ENCODE data around the gene RGS17. TPM values are rescaled to one million over a fixed set of nuclear protein-coding genes. Genes with fewer than 3 reads are reported as not detected.

Gene RGS17
- total and polyA plus RNA-seq, 10 of the 15 experiments (the other 5 are each of a cell fraction or from before 2014, with no cell fraction given): 0.06 to 0.29 (median 0.14) TPM; not detected in 4

DNA sequence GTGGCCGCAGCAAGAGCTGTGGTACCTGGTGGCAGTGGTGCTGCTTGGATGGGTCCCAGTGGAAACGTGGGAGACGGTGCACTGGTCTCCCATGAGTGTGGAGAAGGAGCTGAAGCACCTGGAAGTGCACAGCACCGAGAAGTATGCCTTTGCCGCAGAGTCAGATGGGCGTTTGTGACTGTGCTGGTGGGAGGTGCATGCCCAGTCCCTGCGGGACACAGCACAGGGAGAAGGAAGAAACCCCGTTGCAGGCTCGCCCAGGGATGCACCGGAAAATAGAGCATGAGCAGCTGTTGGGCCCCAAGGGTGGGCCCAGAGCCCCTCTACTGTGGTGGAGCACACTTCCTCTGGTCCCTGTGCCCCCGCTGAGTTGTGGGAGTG lies 19.3 kb upstream of the RGS17 start (continued):
- no peak for TF ChIP-seq CEBPZ (IDR thresholded peaks at IDR 0.05; ENCODE audit: low read depth, low read length)

- DNase-seq (ENCODE audit: low read depth, low spot score): no peak
- Histone ChIP-seq H3K9me3 (replicated peaks; ENCODE audit: control insufficient read depth, insufficient read depth, low read length) (no peaks in the 10 kb centered on the region), H2AFZ (ENCODE audit: control insufficient read depth, low read depth, low read length) (no peak overlapping the region), H4K20me1 (ENCODE audit: control insufficient read depth, insufficient read depth) (no peaks in the 10 kb centered on the region), H3K4me2 (ENCODE audit: control insufficient read depth, insufficient read depth) (no peak overlapping the region), H3K79me2 (ENCODE audit: control insufficient read depth, insufficient read depth, low read length) (no peaks in the 10 kb centered on the region), H3K27ac (ENCODE audit: control insufficient read depth, insufficient read depth) (no peak overlapping the region), H3K9ac (ENCODE audit: control insufficient read depth, insufficient read depth, low read length) (no peak overlapping the region), H3K27me3 (replicated peaks in 1 of 2; ENCODE audit: control insufficient read depth in 2 of 2, insufficient read depth in 2 of 2, low read length in 1 of 2) (no peaks in the 10 kb centered on the region), H3K36me3 (ENCODE audit: control insufficient read depth in 2 of 2, insufficient read depth in 2 of 2, low read length in 1 of 2) (no peaks in the 10 kb centered on the region), H3K4me1 (ENCODE audit: control insufficient read depth, insufficient read depth, low read length) (no peaks in the 10 kb centered on the region), H3K4me3 (no peak overlapping the region)
- ChIA-PET RAD21 (ENCODE audit: unreplicated experiment) (interaction anchor here (0.9 kb wide), 1 partner anchor 64 kb away, joined by 3 read pairs; no protein-coding TSS in a partner anchor), CTCF (interaction anchor here (0.6 to 1.2 kb wide), 2 partner anchors 118 to 566 kb away, joined by 3 read pairs; no protein-coding TSS in a partner anchor), POLR2A (interaction anchor here (0.5 kb wide), 1 partner anchor 10 kb away, joined by 3 read pairs; no protein-coding TSS in a partner anchor), SMC1A (ENCODE audit: uncharacterized antibody, unreplicated experiment) (interaction anchor here (1.1 kb wide), 1 partner anchor 63 kb away, joined by 3 read pairs; no protein-coding TSS in a partner anchor)
- TF ChIP-seq SMAD5 (IDR thresholded peaks at IDR 0.05; ENCODE audit: low read depth): no peak
- TF ChIP-seq IKZF1 (conservative IDR thresholded peaks at IDR 0.05): no peak
- TF ChIP-seq, protein P1, sequence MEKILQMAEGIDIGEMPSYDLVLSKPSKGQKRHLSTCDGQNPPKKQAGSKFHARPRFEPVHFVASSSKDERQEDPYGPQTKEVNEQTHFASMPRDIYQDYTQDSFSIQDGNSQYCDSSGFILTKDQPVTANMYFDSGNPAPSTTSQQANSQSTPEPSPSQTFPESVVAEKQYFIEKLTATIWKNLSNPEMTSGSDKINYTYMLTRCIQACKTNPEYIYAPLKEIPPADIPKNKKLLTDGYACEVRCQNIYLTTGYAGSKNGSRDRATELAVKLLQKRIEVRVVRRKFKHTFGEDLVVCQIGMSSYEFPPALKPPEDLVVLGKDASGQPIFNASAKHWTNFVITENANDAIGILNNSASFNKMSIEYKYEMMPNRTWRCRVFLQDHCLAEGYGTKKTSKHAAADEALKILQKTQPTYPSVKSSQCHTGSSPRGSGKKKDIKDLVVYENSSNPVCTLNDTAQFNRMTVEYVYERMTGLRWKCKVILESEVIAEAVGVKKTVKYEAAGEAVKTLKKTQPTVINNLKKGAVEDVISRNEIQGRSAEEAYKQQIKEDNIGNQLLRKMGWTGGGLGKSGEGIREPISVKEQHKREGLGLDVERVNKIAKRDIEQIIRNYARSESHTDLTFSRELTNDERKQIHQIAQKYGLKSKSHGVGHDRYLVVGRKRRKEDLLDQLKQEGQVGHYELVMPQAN (conservative IDR thresholded peaks at IDR 0.05): no peak
- no peak for TF ChIP-seq ZNF207 (IDR thresholded peaks at IDR 0.05; ENCODE audit: borderline replicate concordance)
- TF ChIP-seq IRF4 (IDR thresholded peaks at IDR 0.05; ENCODE audit: low read depth, low read length): no peak
- no peak for TF ChIP-seq TCF7 (IDR thresholded peaks at IDR 0.05; ENCODE audit: borderline replicate concordance)
- no peak for TF ChIP-seq KDM1A (IDR thresholded peaks at IDR 0.05; ENCODE audit: borderline replicate concordance)
- no peak for TF ChIP-seq ZNF622 (IDR thresholded peaks at IDR 0.05)
- TF ChIP-seq BCLAF1 (IDR thresholded peaks at IDR 0.05): no peak
- TF ChIP-seq POLR2AphosphoS5 (IDR thresholded peaks at IDR 0.05; ENCODE audit: low read length): no peak
- no peak for TF ChIP-seq CHD2 (IDR thresholded peaks at IDR 0.05; ENCODE audit: borderline replicate concordance, low read depth, low read length)
- no peak for TF ChIP-seq MYC (IDR thresholded peaks at IDR 0.05; ENCODE audit: insufficient read depth, insufficient read length, insufficient replicate concordance, low read length, severe bottlenecking)
- TF ChIP-seq SREBF1 (IDR thresholded peaks at IDR 0.05; ENCODE audit: low read length): no peak
- intact Hi-C loops (cut with micrococcal nuclease; ENCODE audit: unreplicated experiment) (no loop called here), in situ Hi-C loops (cut with MboI) (no loop called here)
- FAIRE-seq: no peak
- ATAC-seq: no peak
- no TSS peak for BruUV-seq (replicated peaks)
- WGBS (ENCODE audit: insufficient coverage, insufficient replicate concordance, low lambda C conversion rate, missing lambda C conversion rate): 1% methylated on average over 6 of the region's 6 CpGs
Measured at GRCh38 chr6:153149891-153150290, 18.8 kb upstream of the RGS17 start.
